DND-41 (cell line): ENCODE data around the gene FHAD1.

Source experiments
- CTCF ChIP-seq: IDR thresholded peaks from 2 replicates; pipeline ENCODE4 v1.5.1; 2012; ENCODE audit warnings: borderline replicate concordance, low read length, moderate library complexity, mild to moderate bottlenecking; ENCODE audit not compliant: poor library complexity, severe bottlenecking; ENCODE audit errors: extremely low read depth
- EZH2 ChIP-seq: IDR thresholded peaks from 3 replicates; pipeline ENCODE4 v1.6.1; 2012; ENCODE audit warnings: borderline replicate concordance, low read depth, mild to moderate bottlenecking, moderate library complexity, low read length, inconsistent platforms; ENCODE audit not compliant: severe bottlenecking

GRCh38 chr1:15410223-15410883 lies 163.3 kb downstream of the FHAD1 start:
- TF ChIP-seq CTCF (no peak), EZH2 (no peak)
